GM12892 (cell line): ENCODE data around the gene DENND1A.

Source experiments
- POLR2A ChIP-seq: IDR thresholded peaks from 2 replicates; pipeline ENCODE4 v1.6.1; 2011; ENCODE audit warnings: low read depth, low read length, control low read depth
- POLR2AphosphoS5 ChIP-seq: IDR thresholded peaks from 2 replicates; pipeline ENCODE4 v1.6.1; 2011; ENCODE audit warnings: low read depth, low read length, control low read depth

DNA sequence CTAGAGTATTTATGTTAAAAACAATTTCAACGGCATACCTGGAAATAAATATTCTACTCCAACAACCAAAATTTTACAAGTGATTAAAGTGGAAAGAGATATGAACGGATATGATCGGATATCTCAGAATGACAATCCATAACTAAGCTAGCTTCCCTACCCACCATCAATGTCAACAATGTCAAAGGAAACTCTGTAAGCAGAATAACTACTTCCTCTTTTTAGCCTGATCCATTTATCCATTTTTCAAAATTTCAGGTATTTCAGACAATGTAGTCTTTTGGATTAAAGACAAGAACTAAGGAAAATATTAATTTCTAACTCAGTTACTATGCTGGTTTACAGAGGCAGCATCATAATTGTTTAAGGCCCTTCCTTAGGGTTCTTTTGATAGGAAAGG lies 188.7 kb downstream of the DENND1A start:
- TF ChIP-seq POLR2A: no peak
- no peak for TF ChIP-seq POLR2AphosphoS5
